Activated naive CD4-positive, alpha-beta T cell treated with anti-CD3 and anti-CD28 coated beads for 36 hours (primary cell): ENCODE results near the gene MDM1. TPM values are rescaled to one million over a fixed set of nuclear protein-coding genes. Genes with fewer than 3 reads are reported as not detected.

ENCODE experiments used
- CTCF ChIA-PET: fragments of 350-600 bp; sonication (Branson Sonifier 250); formaldehyde crosslinking; loops from one replicate; lab custom pipeline; 2021; ENCODE audit warnings: antibody characterized with exemption; lab: Charles Lee
- DNase-seq: peaks from one replicate; pipeline ENCODE4 v3.0.0-alpha.2; 2020
- H3K27ac Mint-ChIP-seq: one replicate; pipeline ENCODE4 v1.8.0; 2021; ENCODE audit warnings: mild to moderate bottlenecking, mixed read lengths
- H3K27me3 Mint-ChIP-seq: one replicate; pipeline ENCODE4 v1.8.0; 2021; ENCODE audit warnings: low read depth, mixed read lengths
- H3K36me3 Mint-ChIP-seq: one replicate; pipeline ENCODE4 v1.8.0; 2021; ENCODE audit warnings: low read depth, mixed read lengths
- H3K4me1 Mint-ChIP-seq: one replicate; pipeline ENCODE4 v1.8.0; 2021; ENCODE audit warnings: low read depth, mixed read lengths
- H3K4me3 Mint-ChIP-seq: one replicate; pipeline ENCODE4 v1.8.0; 2021; ENCODE audit warnings: mild to moderate bottlenecking, moderate library complexity, mixed read lengths
- H3K9me3 Mint-ChIP-seq: one replicate; pipeline ENCODE4 v1.8.0; 2021; ENCODE audit warnings: mixed read lengths
- intact Hi-C: fragments of 100-400 bp; cut with micrococcal nuclease; formaldehyde crosslinking; loops from one replicate; pipeline ENCODE4 v1.15.1; 2023
- total RNA-seq, 2 experiments: library from RNA; stranded (reverse); gene quantifications; one replicate each; pipeline ENCODE4 v1.2.3, GENCODE V29; 2021

The MDM1 gene
- total RNA-seq, 2 experiments from 2014 or later, result 16.5 to 20.8 TPM

GRCh38 chr12:68352067-68352466, 19.9 kb upstream of the MDM1 start:
- intact Hi-C loops, result no loop called here
- H3K36me3 Mint-ChIP-seq, result no peaks in the 10 kb centered on the region
- CTCF ChIA-PET, result interaction anchor here (0.9 kb wide), 1 partner anchor 129 kb away, joined by 3 read pairs; no protein-coding TSS in a partner anchor
- no peak overlapping the region for H3K4me3 Mint-ChIP-seq
- no peaks in the 10 kb centered on the region for H3K9me3 Mint-ChIP-seq
- DNase-seq, result no peak
- H3K27ac Mint-ChIP-seq, result no peak overlapping the region
- no peaks in the 10 kb centered on the region for H3K4me1 Mint-ChIP-seq
- no peaks in the 10 kb centered on the region for H3K27me3 Mint-ChIP-seq

DNA sequence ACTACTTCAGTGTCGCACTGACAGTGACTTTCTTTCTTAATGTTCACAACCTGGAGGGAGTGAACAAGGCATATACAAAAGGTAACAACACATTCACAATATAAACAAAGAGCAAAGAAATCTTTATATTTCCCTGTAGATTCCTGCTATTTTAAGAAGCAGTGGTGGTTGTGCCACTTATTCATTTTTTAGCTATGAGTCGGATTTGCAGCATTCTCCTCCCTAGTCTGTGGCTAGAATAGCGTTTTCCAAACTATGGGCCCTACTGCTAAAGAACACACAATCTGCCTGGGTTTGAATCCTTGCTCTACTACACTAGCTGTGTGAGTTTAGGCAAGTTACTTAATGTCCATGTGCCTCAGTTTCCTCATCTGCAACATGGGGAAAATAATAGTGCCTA, 18.6 kb upstream of the MDM1 start:
- no peak for DNase-seq
- H3K4me3 Mint-ChIP-seq, result no peak overlapping the region
- H3K27ac Mint-ChIP-seq, result no peak overlapping the region
- no peaks in the 10 kb centered on the region for H3K9me3 Mint-ChIP-seq
- intact Hi-C loops, result no loop called here
- H3K36me3 Mint-ChIP-seq, result no peaks in the 10 kb centered on the region
- no peaks in the 10 kb centered on the region for H3K27me3 Mint-ChIP-seq
- CTCF ChIA-PET, result interaction anchor here (1.2 kb wide), 1 partner anchor 9 kb away, joined by 3 read pairs; no protein-coding TSS in a partner anchor
- peaks cover 1% of the 10 kb centered on the region for H3K4me1 Mint-ChIP-seq

GRCh38 chr12:68349921-68350606, 17.9 kb upstream of the MDM1 start:
- Mint-ChIP-seq H3K4me1 (peaks cover 5% of the 10 kb centered on the region), H3K36me3 (no peaks in the 10 kb centered on the region), H3K27me3 (no peaks in the 10 kb centered on the region), H3K4me3 (no peak overlapping the region), H3K27ac (no peak overlapping the region), H3K9me3 (no peaks in the 10 kb centered on the region)
- no peak for DNase-seq
- intact Hi-C loops, result no loop called here
- CTCF ChIA-PET, result interaction anchor here (0.6 to 1.2 kb wide), 3 partner anchors 9 to 30 kb away, joined by 3 to 4 read pairs (median 3); no protein-coding TSS in a partner anchor

DNA sequence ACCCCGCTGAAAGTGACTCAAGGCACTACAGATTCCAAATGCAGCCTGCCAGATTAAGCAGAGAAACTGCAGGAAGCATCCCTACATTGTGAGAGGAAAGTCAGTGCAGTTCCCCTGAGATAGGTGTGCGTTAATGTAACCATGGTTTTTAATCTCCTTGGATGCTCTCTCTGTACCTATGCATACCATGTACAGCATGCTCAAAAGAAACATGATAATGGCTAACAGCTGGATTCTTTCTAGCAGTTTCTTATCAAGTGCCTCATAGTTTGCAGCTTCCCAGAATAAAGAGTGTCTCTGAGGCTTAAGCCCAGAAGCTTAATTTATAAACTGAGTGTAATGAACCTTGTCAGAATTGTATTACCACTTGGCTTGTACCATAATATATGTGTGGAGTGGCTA, 17.1 kb upstream of the MDM1 start:
- CTCF ChIA-PET, result interaction anchor here (0.6 to 1.2 kb wide), 3 partner anchors 8 to 29 kb away, joined by 3 to 4 read pairs (median 3); no protein-coding TSS in a partner anchor
- H3K27ac Mint-ChIP-seq, result no peak overlapping the region
- H3K9me3 Mint-ChIP-seq, result no peaks in the 10 kb centered on the region
- no peak for DNase-seq
- H3K4me1 Mint-ChIP-seq, result peaks cover 5% of the 10 kb centered on the region
- H3K27me3 Mint-ChIP-seq, result no peaks in the 10 kb centered on the region
- no peaks in the 10 kb centered on the region for H3K36me3 Mint-ChIP-seq
- H3K4me3 Mint-ChIP-seq, result no peak overlapping the region
- intact Hi-C loops, result no loop called here

GRCh38 chr12:68348419-68348818, 16.3 kb upstream of the MDM1 start:
- DNase-seq, result no peak
- CTCF ChIA-PET, result interaction anchor here (1.1 to 1.2 kb wide), 2 partner anchors 8 to 9 kb away, joined by 3 read pairs; no protein-coding TSS in a partner anchor
- no peaks in the 10 kb centered on the region for H3K9me3 Mint-ChIP-seq
- H3K27me3 Mint-ChIP-seq, result no peaks in the 10 kb centered on the region
- H3K4me3 Mint-ChIP-seq, result no peak overlapping the region
- H3K4me1 Mint-ChIP-seq, result peaks cover 5% of the 10 kb centered on the region
- H3K27ac Mint-ChIP-seq, result no peak overlapping the region
- intact Hi-C loops, result no loop called here
- H3K36me3 Mint-ChIP-seq, result no peaks in the 10 kb centered on the region

- CTCF ChIA-PET, result interaction anchor here (0.9 kb wide), 1 partner anchor 12 kb away, joined by 3 read pairs; no protein-coding TSS in a partner anchor
- Mint-ChIP-seq H3K4me3 (no peak overlapping the region), H3K36me3 (no peaks in the 10 kb centered on the region), H3K27me3 (no peaks in the 10 kb centered on the region), H3K9me3 (no peaks in the 10 kb centered on the region), H3K27ac (no peak overlapping the region), H3K4me1 (peaks cover 5% of the 10 kb centered on the region)
- intact Hi-C loops, result no loop called here
- no peak for DNase-seq
Observed at GRCh38 chr12:68345763-68346162, 13.6 kb upstream of the MDM1 start.

DNA sequence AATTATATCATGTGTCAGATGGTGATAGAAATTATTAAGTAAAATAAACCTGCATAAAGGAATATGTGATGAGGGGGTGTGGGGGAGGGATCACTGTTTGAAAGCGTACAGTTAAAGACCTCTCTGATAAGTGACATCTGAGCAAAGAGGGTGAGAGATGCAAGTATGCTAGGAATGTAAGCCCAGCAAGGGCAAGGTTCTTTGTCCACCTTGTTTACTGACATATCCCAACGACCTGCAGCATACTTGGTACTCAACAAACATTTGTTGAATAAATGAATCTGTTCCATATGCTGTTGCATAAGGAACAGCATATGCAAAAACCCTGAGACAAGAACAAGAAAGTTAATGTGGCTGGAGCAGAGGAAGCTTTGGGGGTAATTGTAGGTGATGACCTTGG, 12.0 kb upstream of the MDM1 start:
- Mint-ChIP-seq H3K36me3 (no peaks in the 10 kb centered on the region), H3K27me3 (no peaks in the 10 kb centered on the region), H3K9me3 (no peaks in the 10 kb centered on the region), H3K4me3 (no peak overlapping the region), H3K27ac (no peak overlapping the region), H3K4me1 (peaks cover 5% of the 10 kb centered on the region)
- CTCF ChIA-PET, result interaction anchor here (1.0 kb wide), 1 partner anchor 9 kb away, joined by 3 read pairs; no protein-coding TSS in a partner anchor
- DNase-seq, result no peak
- intact Hi-C loops, result no loop called here

- Mint-ChIP-seq H3K4me1 (peaks cover 5% of the 10 kb centered on the region), H3K9me3 (no peaks in the 10 kb centered on the region), H3K27me3 (no peaks in the 10 kb centered on the region), H3K4me3 (no peak overlapping the region), H3K36me3 (no peaks in the 10 kb centered on the region), H3K27ac (no peak overlapping the region)
- DNase-seq, result no peak
- intact Hi-C loops, result no loop called here
- CTCF ChIA-PET, result interaction anchor here (0.6 to 0.8 kb wide), 2 partner anchors 25 to 119 kb away, joined by 3 read pairs; no protein-coding TSS in a partner anchor
Observed at GRCh38 chr12:68342966-68343365, 10.8 kb upstream of the MDM1 start.

DNA sequence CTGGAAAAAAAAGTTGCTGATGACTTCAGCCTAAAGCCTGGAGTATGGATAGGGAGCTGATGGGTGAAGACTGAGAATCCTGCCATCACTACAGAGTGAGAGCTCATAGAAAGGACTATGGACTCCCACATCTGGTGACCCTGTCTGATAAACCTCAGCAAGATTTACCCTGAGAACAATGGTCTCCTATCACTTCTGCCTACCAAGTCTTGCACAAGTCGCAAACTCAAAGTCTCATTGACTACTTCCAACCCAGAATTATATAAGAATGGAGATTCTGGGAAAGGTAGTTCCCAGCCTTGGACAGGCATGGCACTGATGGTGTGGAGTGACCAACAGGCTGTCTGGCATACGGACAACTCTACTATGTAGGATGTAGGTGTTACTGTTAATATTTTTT, 9.7 kb upstream of the MDM1 start:
- no peak for DNase-seq
- CTCF ChIA-PET, result interaction anchor here (1.1 kb wide), 1 partner anchor 8 kb away, joined by 3 read pairs; no protein-coding TSS in a partner anchor
- Mint-ChIP-seq H3K27ac (no peak overlapping the region), H3K27me3 (no peaks in the 10 kb centered on the region), H3K4me3 (no peak overlapping the region), H3K36me3 (no peaks in the 10 kb centered on the region), H3K4me1 (peaks cover 5% of the 10 kb centered on the region), H3K9me3 (no peaks in the 10 kb centered on the region)
- intact Hi-C loops, result no loop called here

- intact Hi-C loops, result no loop called here
- H3K27me3 Mint-ChIP-seq, result no peaks in the 10 kb centered on the region
- no peak overlapping the region for H3K4me3 Mint-ChIP-seq
- peaks cover 2% of the 10 kb centered on the region for H3K4me1 Mint-ChIP-seq
- no peak overlapping the region for H3K27ac Mint-ChIP-seq
- CTCF ChIA-PET, result interaction anchor here (0.6 to 1.2 kb wide), 3 partner anchors 9 to 118 kb away, joined by 3 read pairs; no protein-coding TSS in a partner anchor
- no peak for DNase-seq
- no peaks in the 10 kb centered on the region for H3K36me3 Mint-ChIP-seq
- no peaks in the 10 kb centered on the region for H3K9me3 Mint-ChIP-seq
Observed at GRCh38 chr12:68340404-68341270, 8.5 kb upstream of the MDM1 start.

GRCh38 chr12:68336889-68337303, 4.7 kb upstream of the MDM1 start:
- CTCF ChIA-PET, result no interaction called here
- no peak overlapping the region for H3K27ac Mint-ChIP-seq
- no peaks in the 10 kb centered on the region for H3K36me3 Mint-ChIP-seq
- no peak for DNase-seq
- intact Hi-C loops, result loop anchor here (10.0 kb wide), 2 partner anchors 818 to 908 kb away; no protein-coding TSS in a partner anchor
- H3K27me3 Mint-ChIP-seq, result no peaks in the 10 kb centered on the region
- H3K4me1 Mint-ChIP-seq, result peaks cover 21% of the 10 kb centered on the region
- no peak overlapping the region for H3K4me3 Mint-ChIP-seq
- no peaks in the 10 kb centered on the region for H3K9me3 Mint-ChIP-seq

- H3K27me3 Mint-ChIP-seq, result no peaks in the 10 kb centered on the region
- DNase-seq, result no peak
- CTCF ChIA-PET, result interaction anchor here (0.8 to 1.5 kb wide), 5 partner anchors 8 to 294 kb away, joined by 3 to 5 read pairs (median 3); no protein-coding TSS in a partner anchor
- peaks cover 30% of the 10 kb centered on the region for H3K4me1 Mint-ChIP-seq
- no peaks in the 10 kb centered on the region for H3K36me3 Mint-ChIP-seq
- H3K9me3 Mint-ChIP-seq, result no peaks in the 10 kb centered on the region
- no peak overlapping the region for H3K27ac Mint-ChIP-seq
- H3K4me3 Mint-ChIP-seq, result no peak overlapping the region
- intact Hi-C loops, result loop anchor here (10.0 kb wide), 2 partner anchors 819 to 909 kb away; no protein-coding TSS in a partner anchor
Observed at GRCh38 chr12:68335462-68335861, 3.3 kb upstream of the MDM1 start.
